HCT116 (cell line): Measurements from ENCODE around the gene PLA2G1B. TPM values are rescaled to one million over a fixed set of nuclear protein-coding genes. Genes with fewer than 3 reads are reported as not detected.

Experiments used
- ATAC-seq: fragments of 200-7000 bp; cut with Tn5 transposase; 2 replicates; pipeline ENCODE4 v1.9.1; 2020; ENCODE audit warnings: mild to moderate bottlenecking, moderate library complexity
- BruUV-seq: library from RNA; stranded (reverse); fragments of 400-500 nt; replicated peaks from 2 replicates; lab custom pipeline; 2021; lab: Mats Ljungman, UMichigan
- CTCF ChIA-PET: fragments of 300-600 bp; sonication (Branson Sonifier 250); formaldehyde crosslinking; loops from one replicate; lab custom pipeline; 2021; ENCODE audit warnings: antibody characterized with exemption; lab: Charles Lee
- POLR2A ChIA-PET: fragments of 300-600, 350-600 bp; sonication (Branson Sonifier 250); formaldehyde crosslinking; loops from one replicate; lab custom pipeline; 2021; ENCODE audit warnings: antibody characterized with exemption; lab: Charles Lee
- RAD21 ChIA-PET, 2 experiments: fragments of 300-600 bp; sonication (Branson Sonifier 250); formaldehyde crosslinking; loops; one replicate each; lab custom pipeline; 2023; ENCODE audit warnings: low total read pairs in 2 of 2; ENCODE audit not compliant: uncharacterized antibody in 2 of 2, unreplicated experiment in 2 of 2, low non-redundant PET in 1 of 2; lab: Charles Lee
- DNase-seq: peaks from one replicate; pipeline ENCODE4 v3.0.0-alpha.2; 2010; ENCODE audit warnings: low read depth, low spot score
- H2AFZ ChIP-seq: fragments of 200-600 bp; shearing (Covaris generic), sonication (generic); 2 replicates; pipeline ENCODE4 v1.6.1; 2017; ENCODE audit warnings: low read depth, mixed run types, mixed read lengths, antibody characterized with exemption, low read length; ENCODE audit not compliant: poor library complexity, severe bottlenecking
- H3K27ac ChIP-seq: 2 replicates; pipeline ENCODE4 v1.5.1; 2012; ENCODE audit warnings: low read depth, low read length
- H3K27me3 ChIP-seq: fragments of 200-600 bp; sonication (generic); 2 replicates; pipeline ENCODE4 v1.6.1; 2016; ENCODE audit warnings: mixed run types, low read length, mixed read lengths; ENCODE audit not compliant: insufficient read depth
- H3K36me3 ChIP-seq, 2 experiments: fragments of 200-500 bp in 1 of 2; fragments of 200-600 bp in 1 of 2; sonication (Bioruptor generic) in 1 of 2; sonication (generic) in 1 of 2; 2 replicates each; pipeline versions ENCODE4 v1.5.1 to v1.6.1; 2014 to 2016; ENCODE audit warnings: low read length in 2 of 2, inconsistent platforms in 1 of 2, mixed read lengths in 1 of 2, mixed run types in 1 of 2; ENCODE audit not compliant: insufficient read depth in 2 of 2, control insufficient read depth in 1 of 2
- H3K4me1 ChIP-seq, 2 experiments: fragments of 200-600 bp in 1 of 2; sonication (generic) in 1 of 2; 2 replicates each; pipeline versions ENCODE4 v1.5.1 to v1.6.1; 2012 to 2017; ENCODE audit warnings: low read length in 2 of 2, inconsistent platforms in 1 of 2, mild to moderate bottlenecking in 1 of 2, mixed read lengths in 1 of 2, mixed run types in 1 of 2, moderate library complexity in 1 of 2; ENCODE audit not compliant: insufficient read depth in 2 of 2, control insufficient read depth in 1 of 2
- H3K4me2 ChIP-seq: fragments of 200-600 bp; sonication (generic); 2 replicates; pipeline ENCODE4 v1.6.1; 2017; ENCODE audit warnings: mixed run types, low read length, mixed read lengths
- H3K4me3 ChIP-seq, 2 experiments: fragments of 200-600 bp in 1 of 2; sonication (generic) in 1 of 2; replicated peaks in 1 of 2; 2 replicates each; pipeline ENCODE4 v1.5.1; 2011 to 2016; ENCODE audit warnings: low read length in 2 of 2, control low read depth in 1 of 2, low read depth in 1 of 2, mild to moderate bottlenecking in 1 of 2, mixed read lengths in 1 of 2, mixed run types in 1 of 2
- H3K79me2 ChIP-seq: fragments of 200-600 bp; sonication (generic); 2 replicates; pipeline ENCODE4 v1.6.1; 2017; ENCODE audit warnings: mild to moderate bottlenecking, mixed run types, low read length, moderate library complexity, mixed read lengths; ENCODE audit not compliant: insufficient read depth
- H3K9ac ChIP-seq: fragments of 200-600 bp; sonication (generic); 2 replicates; pipeline ENCODE4 v1.6.1; 2016; ENCODE audit warnings: low read length, mixed read lengths
- H3K9me2 ChIP-seq: fragments of 200-600 bp; sonication (generic), shearing (Covaris generic); 2 replicates; pipeline ENCODE4 v1.6.1; 2017; ENCODE audit warnings: mixed run types, mild to moderate bottlenecking, moderate library complexity; ENCODE audit not compliant: insufficient read depth
- H3K9me3 ChIP-seq, 2 experiments: fragments of 200-500 bp in 1 of 2; fragments of 200-600 bp in 1 of 2; sonication (Bioruptor generic) in 1 of 2; sonication (generic) in 1 of 2; 2 replicates each; pipeline ENCODE4 v1.6.1; 2014 to 2017; ENCODE audit warnings: low read length in 2 of 2, mixed read lengths in 2 of 2, inconsistent platforms in 1 of 2, low read depth in 1 of 2, mild to moderate bottlenecking in 1 of 2, mixed run types in 1 of 2, moderate library complexity in 1 of 2; ENCODE audit not compliant: control insufficient read depth in 1 of 2, insufficient read depth in 1 of 2
- H4K20me1 ChIP-seq: fragments of 200-600 bp; sonication (generic), shearing (Covaris generic); 2 replicates; pipeline ENCODE4 v1.6.1; 2017; ENCODE audit warnings: mixed run types, mild to moderate bottlenecking, moderate library complexity; ENCODE audit not compliant: insufficient read depth
- CBX3 ChIP-seq: IDR thresholded peaks from 2 replicates; pipeline ENCODE4 v1.6.1; 2012; ENCODE audit warnings: low read depth
- CEBPB ChIP-seq: IDR thresholded peaks from 2 replicates; pipeline ENCODE4 v1.6.1; 2012; ENCODE audit warnings: low read depth
- EGR1 ChIP-seq: IDR thresholded peaks from 2 replicates; pipeline ENCODE4 v1.6.1; 2012; ENCODE audit warnings: low read depth
- ELF1 ChIP-seq: IDR thresholded peaks from 2 replicates; pipeline ENCODE4 v1.6.1; 2012; ENCODE audit warnings: low read depth, borderline replicate concordance
- EZH2 ChIP-seq: fragments of 200-600 bp; sonication (generic); IDR thresholded peaks from 2 replicates; pipeline ENCODE4 v1.6.1; 2017; ENCODE audit warnings: antibody characterized with exemption, mixed run types
- EZH2phosphoT487 ChIP-seq: fragments of 200-600 bp; IDR thresholded peaks from 2 replicates; pipeline ENCODE4 v1.6.1; 2018; ENCODE audit warnings: antibody characterized with exemption, borderline replicate concordance
- FOSL1 ChIP-seq: IDR thresholded peaks from 2 replicates; pipeline ENCODE4 v1.6.1; 2012; ENCODE audit warnings: low read depth
- JUND ChIP-seq: IDR thresholded peaks from 2 replicates; pipeline ENCODE4 v1.6.1; 2012
- POLR2A ChIP-seq: IDR thresholded peaks from 2 replicates; pipeline ENCODE4 v1.7.0; 2011; ENCODE audit warnings: borderline replicate concordance; ENCODE audit not compliant: insufficient read depth, insufficient read length; ENCODE audit errors: extremely low read depth
- POLR2AphosphoS5 ChIP-seq: IDR thresholded peaks from 2 replicates; pipeline ENCODE4 v1.6.1; 2011; ENCODE audit warnings: mild to moderate bottlenecking, low read depth, low read length, moderate library complexity
- RAD21 ChIP-seq: IDR thresholded peaks from 2 replicates; pipeline ENCODE4 v1.6.1; 2012; ENCODE audit warnings: low read depth, mild to moderate bottlenecking
- SIN3A ChIP-seq: IDR thresholded peaks from 2 replicates; pipeline ENCODE4 v1.6.1; 2012; ENCODE audit warnings: low read depth
- TCF7L2 ChIP-seq: IDR thresholded peaks from 2 replicates; pipeline ENCODE4 v1.7.0; 2011; ENCODE audit warnings: borderline replicate concordance, inconsistent platforms; ENCODE audit not compliant: insufficient read depth, insufficient read length; ENCODE audit errors: extremely low read depth
- YY1 ChIP-seq: IDR thresholded peaks from 2 replicates; pipeline ENCODE4 v1.6.1; 2011; ENCODE audit warnings: low read length, low read depth, moderate library complexity, mild to moderate bottlenecking; ENCODE audit not compliant: insufficient replicate concordance; ENCODE audit errors: extremely low read depth
- ZFX ChIP-seq: fragments of 450-650 bp; IDR thresholded peaks from 2 replicates; pipeline ENCODE4 v1.6.1; 2017
- ZNF274 ChIP-seq: fragments of 200-500 bp; sonication (Bioruptor generic); IDR thresholded peaks from 2 replicates; pipeline ENCODE4 v1.6.1; 2014; ENCODE audit warnings: mild to moderate bottlenecking, low read depth, low read length, inconsistent platforms
- intact Hi-C: fragments of 100-400 bp; cut with micrococcal nuclease; formaldehyde crosslinking; loops from 2 replicates; pipeline ENCODE4 v1.10.0; 2022
- total RNA-seq: library from RNA; stranded (reverse); gene quantifications from one replicate; pipeline ENCODE4 v1.2.1, GENCODE V29; 2021; ENCODE audit not compliant: unreplicated experiment
- TF ChIP-seq, protein P1 (sequence below), 3 experiments: fragments of 200-600 bp in 1 of 3; sonication (generic) in 1 of 3; IDR thresholded peaks in 2 of 3; conservative IDR thresholded peaks in 1 of 3; 2 replicates each; pipeline ENCODE4 v1.5.1; 2012 to 2017; ENCODE audit warnings: low read depth in 2 of 3, low read length in 2 of 3, antibody characterized with exemption in 1 of 3, borderline replicate concordance in 1 of 3, control low read depth in 1 of 3, mild to moderate bottlenecking in 1 of 3, mixed read lengths in 1 of 3, mixed run types in 1 of 3, moderate library complexity in 1 of 3; ENCODE audit not compliant: insufficient read depth in 1 of 3
- TF ChIP-seq, protein P2 (sequence below): IDR thresholded peaks from 2 replicates; pipeline ENCODE4 v1.6.1; 2011; ENCODE audit warnings: mild to moderate bottlenecking, low read length, moderate library complexity; ENCODE audit not compliant: insufficient replicate concordance; ENCODE audit errors: extremely low read depth
- TF ChIP-seq, protein P3 (sequence below): IDR thresholded peaks from 2 replicates; pipeline ENCODE4 v1.6.1; 2012
- TF ChIP-seq, protein P4 (sequence below): IDR thresholded peaks from 2 replicates; pipeline ENCODE4 v1.6.1; 2012; ENCODE audit warnings: low read depth

The PLA2G1B gene
- total RNA-seq, 1 experiment from 2014 or later: 2.0 TPM

DNA sequence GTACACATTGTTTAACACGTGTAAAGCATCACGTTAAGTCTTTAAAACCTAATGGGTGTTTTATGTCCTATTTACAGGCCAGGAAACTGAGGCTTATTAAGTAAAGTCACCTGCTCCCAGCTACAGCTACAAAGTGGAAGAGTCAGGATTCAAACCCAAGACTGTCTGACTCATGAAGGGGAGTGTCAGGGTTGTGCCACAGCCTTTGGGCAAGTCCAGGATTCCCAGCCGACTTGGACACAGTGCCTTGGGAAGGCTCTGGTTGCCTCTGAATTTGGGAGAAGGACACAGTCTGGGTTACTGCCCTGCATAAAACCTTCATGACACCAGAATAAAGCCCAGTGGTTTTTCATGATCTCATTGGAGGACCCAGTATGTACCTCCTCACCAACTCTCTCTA lies 43.2 kb downstream of the PLA2G1B start:
- peak; percentile 52 for ATAC-seq
- CTCF ChIA-PET: interaction anchor here (1.3 to 1.6 kb wide), 2 partner anchors 19 to 56 kb away, joined by 4 read pairs; partner anchors contain the start of gene PXN

More for the DNA sequence above, 43.2 kb downstream of the PLA2G1B start:
- Histone ChIP-seq H3K9me2 (no peaks in the 10 kb centered on the region), H3K27ac (no peak overlapping the region), H3K79me2 (no peaks in the 10 kb centered on the region), H2AFZ (no peak overlapping the region), H3K4me2 (no peak overlapping the region), H3K9me3 (no peaks in the 10 kb centered on the region), H3K27me3 (no peaks in the 10 kb centered on the region), H4K20me1 (no peaks in the 10 kb centered on the region), H3K4me3 (no peak overlapping the region), H3K4me1 (peaks cover 3 to 15% of the 10 kb centered on the region in 2 experiments; a peak in 3 of 4 replicates), H3K36me3 (no peaks in the 10 kb centered on the region), H3K9ac (no peak overlapping the region)
- POLR2A ChIA-PET: no interaction called here
- DNase-seq: no peak
- TF ChIP-seq EGR1 (no peak), JUND (no peak), ELF1 (no peak), CEBPB (no peak), POLR2A (no peak), ZNF274 (no peak), FOSL1 (no peak), EZH2phosphoT487 (no peak), RAD21 (no peak), TCF7L2 (no peak), YY1 (no peak), ZFX (no peak), EZH2 (no peak), CBX3 (no peak), POLR2AphosphoS5 (no peak), SIN3A (no peak)
- TF ChIP-seq, protein P1, sequence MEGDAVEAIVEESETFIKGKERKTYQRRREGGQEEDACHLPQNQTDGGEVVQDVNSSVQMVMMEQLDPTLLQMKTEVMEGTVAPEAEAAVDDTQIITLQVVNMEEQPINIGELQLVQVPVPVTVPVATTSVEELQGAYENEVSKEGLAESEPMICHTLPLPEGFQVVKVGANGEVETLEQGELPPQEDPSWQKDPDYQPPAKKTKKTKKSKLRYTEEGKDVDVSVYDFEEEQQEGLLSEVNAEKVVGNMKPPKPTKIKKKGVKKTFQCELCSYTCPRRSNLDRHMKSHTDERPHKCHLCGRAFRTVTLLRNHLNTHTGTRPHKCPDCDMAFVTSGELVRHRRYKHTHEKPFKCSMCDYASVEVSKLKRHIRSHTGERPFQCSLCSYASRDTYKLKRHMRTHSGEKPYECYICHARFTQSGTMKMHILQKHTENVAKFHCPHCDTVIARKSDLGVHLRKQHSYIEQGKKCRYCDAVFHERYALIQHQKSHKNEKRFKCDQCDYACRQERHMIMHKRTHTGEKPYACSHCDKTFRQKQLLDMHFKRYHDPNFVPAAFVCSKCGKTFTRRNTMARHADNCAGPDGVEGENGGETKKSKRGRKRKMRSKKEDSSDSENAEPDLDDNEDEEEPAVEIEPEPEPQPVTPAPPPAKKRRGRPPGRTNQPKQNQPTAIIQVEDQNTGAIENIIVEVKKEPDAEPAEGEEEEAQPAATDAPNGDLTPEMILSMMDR (IDR thresholded peaks at IDR 0.05 in 2 of 3, conservative IDR thresholded peaks at IDR 0.05 in 1 of 3; ENCODE audit: borderline replicate concordance in 1 of 3, insufficient read depth in 1 of 3, low read depth in 2 of 3, low read length in 2 of 3): no peak
- TF ChIP-seq, protein P2, sequence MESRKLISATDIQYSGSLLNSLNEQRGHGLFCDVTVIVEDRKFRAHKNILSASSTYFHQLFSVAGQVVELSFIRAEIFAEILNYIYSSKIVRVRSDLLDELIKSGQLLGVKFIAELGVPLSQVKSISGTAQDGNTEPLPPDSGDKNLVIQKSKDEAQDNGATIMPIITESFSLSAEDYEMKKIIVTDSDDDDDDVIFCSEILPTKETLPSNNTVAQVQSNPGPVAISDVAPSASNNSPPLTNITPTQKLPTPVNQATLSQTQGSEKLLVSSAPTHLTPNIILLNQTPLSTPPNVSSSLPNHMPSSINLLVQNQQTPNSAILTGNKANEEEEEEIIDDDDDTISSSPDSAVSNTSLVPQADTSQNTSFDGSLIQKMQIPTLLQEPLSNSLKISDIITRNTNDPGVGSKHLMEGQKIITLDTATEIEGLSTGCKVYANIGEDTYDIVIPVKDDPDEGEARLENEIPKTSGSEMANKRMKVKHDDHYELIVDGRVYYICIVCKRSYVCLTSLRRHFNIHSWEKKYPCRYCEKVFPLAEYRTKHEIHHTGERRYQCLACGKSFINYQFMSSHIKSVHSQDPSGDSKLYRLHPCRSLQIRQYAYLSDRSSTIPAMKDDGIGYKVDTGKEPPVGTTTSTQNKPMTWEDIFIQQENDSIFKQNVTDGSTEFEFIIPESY: no peak
- TF ChIP-seq, protein P3, sequence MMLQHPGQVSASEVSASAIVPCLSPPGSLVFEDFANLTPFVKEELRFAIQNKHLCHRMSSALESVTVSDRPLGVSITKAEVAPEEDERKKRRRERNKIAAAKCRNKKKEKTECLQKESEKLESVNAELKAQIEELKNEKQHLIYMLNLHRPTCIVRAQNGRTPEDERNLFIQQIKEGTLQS: no peak
- TF ChIP-seq, protein P4, sequence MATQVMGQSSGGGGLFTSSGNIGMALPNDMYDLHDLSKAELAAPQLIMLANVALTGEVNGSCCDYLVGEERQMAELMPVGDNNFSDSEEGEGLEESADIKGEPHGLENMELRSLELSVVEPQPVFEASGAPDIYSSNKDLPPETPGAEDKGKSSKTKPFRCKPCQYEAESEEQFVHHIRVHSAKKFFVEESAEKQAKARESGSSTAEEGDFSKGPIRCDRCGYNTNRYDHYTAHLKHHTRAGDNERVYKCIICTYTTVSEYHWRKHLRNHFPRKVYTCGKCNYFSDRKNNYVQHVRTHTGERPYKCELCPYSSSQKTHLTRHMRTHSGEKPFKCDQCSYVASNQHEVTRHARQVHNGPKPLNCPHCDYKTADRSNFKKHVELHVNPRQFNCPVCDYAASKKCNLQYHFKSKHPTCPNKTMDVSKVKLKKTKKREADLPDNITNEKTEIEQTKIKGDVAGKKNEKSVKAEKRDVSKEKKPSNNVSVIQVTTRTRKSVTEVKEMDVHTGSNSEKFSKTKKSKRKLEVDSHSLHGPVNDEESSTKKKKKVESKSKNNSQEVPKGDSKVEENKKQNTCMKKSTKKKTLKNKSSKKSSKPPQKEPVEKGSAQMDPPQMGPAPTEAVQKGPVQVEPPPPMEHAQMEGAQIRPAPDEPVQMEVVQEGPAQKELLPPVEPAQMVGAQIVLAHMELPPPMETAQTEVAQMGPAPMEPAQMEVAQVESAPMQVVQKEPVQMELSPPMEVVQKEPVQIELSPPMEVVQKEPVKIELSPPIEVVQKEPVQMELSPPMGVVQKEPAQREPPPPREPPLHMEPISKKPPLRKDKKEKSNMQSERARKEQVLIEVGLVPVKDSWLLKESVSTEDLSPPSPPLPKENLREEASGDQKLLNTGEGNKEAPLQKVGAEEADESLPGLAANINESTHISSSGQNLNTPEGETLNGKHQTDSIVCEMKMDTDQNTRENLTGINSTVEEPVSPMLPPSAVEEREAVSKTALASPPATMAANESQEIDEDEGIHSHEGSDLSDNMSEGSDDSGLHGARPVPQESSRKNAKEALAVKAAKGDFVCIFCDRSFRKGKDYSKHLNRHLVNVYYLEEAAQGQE: no peak
- intact Hi-C loops: no loop called here
- RAD21 ChIA-PET: no interaction called here
- no TSS peak for BruUV-seq
